HPDE6-E6E7 (cell line): ENCODE results near the gene RUNDC1.

Experiments used
- DNase-seq: peaks from one replicate; pipeline ENCODE4 v3.0.0; 2011; ENCODE audit warnings: missing footprints; ENCODE audit errors: extremely low spot score

The RUNDC1 gene

GRCh38 chr17:43042025-43042628 is 61.8 kb downstream of the RUNDC1 start:
- no peak for DNase-seq
